ENCODE measurements around the gene PVR.

Gene PVR

DNA sequence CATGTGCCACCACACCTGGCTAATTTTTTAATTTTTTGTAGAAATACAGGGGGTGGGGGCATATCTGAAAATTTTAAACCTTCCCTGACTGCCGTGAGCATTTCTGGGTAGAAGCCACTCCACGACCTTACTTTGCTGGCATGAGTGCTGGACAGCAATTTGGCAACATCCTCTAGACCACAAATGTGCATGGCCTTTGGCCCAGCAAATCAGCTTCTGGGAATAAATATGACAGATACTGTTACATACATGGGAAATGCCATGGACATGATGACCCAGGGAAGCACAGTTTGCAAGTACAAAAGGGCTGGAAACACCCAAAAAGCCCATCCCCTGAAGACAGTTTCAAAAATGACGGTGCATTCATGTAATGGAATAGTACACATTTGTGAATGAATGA, 3.2 kb upstream of the PVR start:
- Histone ChIP-seq H3K4me3 (ENCODE audit: low read length) (no peak overlapping the region), H3K27me3 (ENCODE audit: control insufficient read depth, low read length) (no peaks in the 10 kb centered on the region), H3K4me1 (ENCODE audit: control insufficient read depth, low read length) (no peaks in the 10 kb centered on the region), H3K9me3 (ENCODE audit: control insufficient read depth, insufficient read depth, low read length) (no peaks in the 10 kb centered on the region), H3K9me2 (replicated peaks; ENCODE audit: control insufficient read depth, low read length) (no peaks in the 10 kb centered on the region), H3K36me3 (ENCODE audit: control insufficient read depth, low read length) (no peaks in the 10 kb centered on the region), H3K4me2 (ENCODE audit: low read length) (no peak overlapping the region), H3K79me2 (ENCODE audit: control insufficient read depth, low read length) (no peaks in the 10 kb centered on the region), H3F3A (ENCODE audit: control insufficient read depth, insufficient read depth) (no peaks in the 10 kb centered on the region), H3K27ac (ENCODE audit: low read depth, low read length) (no peak overlapping the region), H4K20me1 (ENCODE audit: control insufficient read depth, insufficient read depth, low read depth, low read length) (no peaks in the 10 kb centered on the region)
- TF ChIP-seq EZH2phosphoT487 (IDR thresholded peaks at IDR 0.05; ENCODE audit: borderline replicate concordance, low read length), result no peak
- TF ChIP-seq, protein P1, sequence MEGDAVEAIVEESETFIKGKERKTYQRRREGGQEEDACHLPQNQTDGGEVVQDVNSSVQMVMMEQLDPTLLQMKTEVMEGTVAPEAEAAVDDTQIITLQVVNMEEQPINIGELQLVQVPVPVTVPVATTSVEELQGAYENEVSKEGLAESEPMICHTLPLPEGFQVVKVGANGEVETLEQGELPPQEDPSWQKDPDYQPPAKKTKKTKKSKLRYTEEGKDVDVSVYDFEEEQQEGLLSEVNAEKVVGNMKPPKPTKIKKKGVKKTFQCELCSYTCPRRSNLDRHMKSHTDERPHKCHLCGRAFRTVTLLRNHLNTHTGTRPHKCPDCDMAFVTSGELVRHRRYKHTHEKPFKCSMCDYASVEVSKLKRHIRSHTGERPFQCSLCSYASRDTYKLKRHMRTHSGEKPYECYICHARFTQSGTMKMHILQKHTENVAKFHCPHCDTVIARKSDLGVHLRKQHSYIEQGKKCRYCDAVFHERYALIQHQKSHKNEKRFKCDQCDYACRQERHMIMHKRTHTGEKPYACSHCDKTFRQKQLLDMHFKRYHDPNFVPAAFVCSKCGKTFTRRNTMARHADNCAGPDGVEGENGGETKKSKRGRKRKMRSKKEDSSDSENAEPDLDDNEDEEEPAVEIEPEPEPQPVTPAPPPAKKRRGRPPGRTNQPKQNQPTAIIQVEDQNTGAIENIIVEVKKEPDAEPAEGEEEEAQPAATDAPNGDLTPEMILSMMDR (IDR thresholded peaks at IDR 0.05; ENCODE audit: low read depth, low read length, poor library complexity, severe bottlenecking), result no peak

DNA sequence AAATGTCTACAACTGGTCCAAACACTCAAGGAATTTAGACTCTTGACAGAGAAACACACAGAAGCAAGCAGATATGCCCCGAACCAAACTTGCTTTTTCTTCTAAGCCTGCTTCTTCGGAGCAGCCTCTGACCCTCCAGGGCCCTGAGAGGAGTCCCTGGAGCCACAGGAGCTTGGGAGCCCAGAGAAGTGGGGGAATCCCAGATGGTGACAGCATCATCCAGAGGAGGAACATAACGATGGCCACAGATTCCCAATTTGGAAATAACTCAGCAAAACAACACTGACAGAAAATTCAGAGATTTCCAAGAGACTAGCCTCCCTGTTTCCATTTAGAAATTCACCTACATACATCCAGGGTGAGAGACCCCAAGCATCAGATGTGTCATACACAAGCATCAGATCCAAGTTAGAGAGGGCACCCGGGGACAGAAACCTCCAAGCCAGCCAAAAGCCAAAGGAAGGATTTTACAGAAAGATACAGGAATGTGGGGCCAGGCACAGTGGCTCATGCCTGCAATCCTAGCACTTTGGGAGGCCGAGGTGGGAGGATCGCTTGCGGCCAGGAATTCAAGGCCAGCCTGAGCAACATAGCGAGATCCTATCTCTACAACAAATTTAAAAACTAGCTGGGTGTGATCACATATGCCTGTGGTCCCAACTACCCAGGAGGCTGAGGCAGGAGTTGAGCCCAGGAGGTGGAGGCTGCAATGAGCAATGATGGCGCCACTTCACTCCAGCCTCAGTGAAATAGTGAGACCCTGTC, 2.0 kb upstream of the PVR start:
- no peaks in the 10 kb centered on the region for H3K4me1 ChIP-seq (ENCODE audit: control insufficient read depth, low read length)
- H3K79me2 ChIP-seq (ENCODE audit: control insufficient read depth, low read length), result no peaks in the 10 kb centered on the region
- H3K9me2 ChIP-seq (replicated peaks; ENCODE audit: control insufficient read depth, low read length), result no peaks in the 10 kb centered on the region
- TF ChIP-seq, protein P1 (IDR thresholded peaks at IDR 0.05; ENCODE audit: low read depth, low read length, poor library complexity, severe bottlenecking), result no peak
- TF ChIP-seq EZH2phosphoT487 (IDR thresholded peaks at IDR 0.05; ENCODE audit: borderline replicate concordance, low read length), result no peak
- H3K4me2 ChIP-seq (ENCODE audit: low read length), result no peak overlapping the region
- H3K9me3 ChIP-seq (ENCODE audit: control insufficient read depth, insufficient read depth, low read length), result no peaks in the 10 kb centered on the region
- H3K27me3 ChIP-seq (ENCODE audit: control insufficient read depth, low read length), result no peaks in the 10 kb centered on the region
- no peak overlapping the region for H3K4me3 ChIP-seq (ENCODE audit: low read length)
- H3K27ac ChIP-seq (ENCODE audit: low read depth, low read length), result no peak overlapping the region
- no peaks in the 10 kb centered on the region for H3F3A ChIP-seq (ENCODE audit: control insufficient read depth, insufficient read depth)
- no peaks in the 10 kb centered on the region for H3K36me3 ChIP-seq (ENCODE audit: control insufficient read depth, low read length)
- no peaks in the 10 kb centered on the region for H4K20me1 ChIP-seq (ENCODE audit: control insufficient read depth, insufficient read depth, low read depth, low read length)

DNA sequence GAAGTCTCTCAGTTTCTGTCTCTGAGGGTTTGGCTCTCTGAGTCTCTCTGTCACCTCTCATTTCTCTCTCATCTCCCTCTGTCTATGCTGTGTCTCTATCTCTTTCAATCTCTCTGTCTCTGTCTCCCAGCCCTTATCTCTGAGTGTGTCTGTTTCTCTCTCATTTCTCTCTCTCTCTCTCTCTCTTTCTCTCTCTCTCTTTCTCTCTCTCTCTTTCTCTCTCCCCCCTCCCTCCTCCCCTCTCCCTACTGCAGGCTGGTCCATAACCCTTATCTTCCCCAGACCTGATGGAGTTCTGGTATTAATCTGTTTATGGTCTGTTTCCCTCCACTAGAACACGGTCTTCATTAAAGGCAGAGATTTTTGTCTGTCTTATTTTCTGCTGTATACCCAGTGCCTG, 1.3 kb upstream of the PVR start:
- no peaks in the 10 kb centered on the region for H3K36me3 ChIP-seq (ENCODE audit: control insufficient read depth, low read length)

More for the DNA sequence above, 1.3 kb upstream of the PVR start:
- Histone ChIP-seq H3K9me2 (replicated peaks; ENCODE audit: control insufficient read depth, low read length) (no peaks in the 10 kb centered on the region), H4K20me1 (ENCODE audit: control insufficient read depth, insufficient read depth, low read depth, low read length) (no peaks in the 10 kb centered on the region), H3K4me3 (ENCODE audit: low read length) (no peak overlapping the region), H3K4me1 (ENCODE audit: control insufficient read depth, low read length) (no peaks in the 10 kb centered on the region), H3K79me2 (ENCODE audit: control insufficient read depth, low read length) (no peaks in the 10 kb centered on the region), H3K27me3 (ENCODE audit: control insufficient read depth, low read length) (no peaks in the 10 kb centered on the region), H3K4me2 (ENCODE audit: low read length) (no peak overlapping the region), H3K9me3 (ENCODE audit: control insufficient read depth, insufficient read depth, low read length) (no peaks in the 10 kb centered on the region), H3F3A (ENCODE audit: control insufficient read depth, insufficient read depth) (no peaks in the 10 kb centered on the region), H3K27ac (ENCODE audit: low read depth, low read length) (no peak overlapping the region)
- TF ChIP-seq, protein P1 (IDR thresholded peaks at IDR 0.05; ENCODE audit: low read depth, low read length, poor library complexity, severe bottlenecking), result no peak
- TF ChIP-seq EZH2phosphoT487 (IDR thresholded peaks at IDR 0.05; ENCODE audit: borderline replicate concordance, low read length), result no peak

Measured in DOHH2 (cell line).